NCI-H345 (cell line): ENCODE results near the gene NCLN.
"Not testable (repeated sequence)": the region's sequence is repeated elsewhere in the genome, so short reads cannot be mapped to it uniquely, and the experiment has no call there.

Experiments
- DNase-seq: peaks from one replicate; lab custom pipeline; 2025; lab: John Stamatoyannopoulos, UW

The NCLN gene

GRCh38 chr19:3183721-3184641, 1.7 kb upstream of the NCLN start:
- DNase-seq: no peak

GRCh38 chr19:3184847-3185460, 776 bp upstream of the NCLN start:
- DNase-seq: peak; percentile 89

- DNase-seq: no peak
Measured at GRCh38 chr19:3186160-3186688, 494 bp downstream of the NCLN start.

GRCh38 chr19:3186891-3187661, 1.3 kb downstream of the NCLN start:
- no peak for DNase-seq

GRCh38 chr19:3187662-3188511, 2.2 kb downstream of the NCLN start:
- no peak for DNase-seq

GRCh38 chr19:3188627-3189596, 3.2 kb downstream of the NCLN start:
- DNase-seq: no peak

- DNase-seq: no peak
Measured at GRCh38 chr19:3189702-3190469, 4.2 kb downstream of the NCLN start.

GRCh38 chr19:3190470-3190770, 4.7 kb downstream of the NCLN start:
- no peak for DNase-seq

GRCh38 chr19:3190921-3191805, 5.4 kb downstream of the NCLN start:
- DNase-seq: no peak

- DNase-seq: not testable (repeated sequence)
Measured at GRCh38 chr19:3191806-3192104, 6.0 kb downstream of the NCLN start.

- DNase-seq: no peak
Measured at GRCh38 chr19:3192228-3192635, 6.5 kb downstream of the NCLN start.

- DNase-seq: no peak
Measured at GRCh38 chr19:3192684-3193083, 7.0 kb downstream of the NCLN start.

GRCh38 chr19:3193256-3194105, 7.8 kb downstream of the NCLN start:
- DNase-seq: no peak

GRCh38 chr19:3194106-3195087, 8.7 kb downstream of the NCLN start:
- no peak for DNase-seq

- no peak for DNase-seq
Measured at GRCh38 chr19:3196064-3196932, 10.6 kb downstream of the NCLN start.

- no peak for DNase-seq
Measured at GRCh38 chr19:3196933-3197205, 11.1 kb downstream of the NCLN start.
